MV-4-11 (cell line): ENCODE results near the gene ITM2C.

Source experiments
- DNase-seq: peaks from one replicate; lab custom pipeline; 2025; lab: John Stamatoyannopoulos, UW

ITM2C gene, protein sequence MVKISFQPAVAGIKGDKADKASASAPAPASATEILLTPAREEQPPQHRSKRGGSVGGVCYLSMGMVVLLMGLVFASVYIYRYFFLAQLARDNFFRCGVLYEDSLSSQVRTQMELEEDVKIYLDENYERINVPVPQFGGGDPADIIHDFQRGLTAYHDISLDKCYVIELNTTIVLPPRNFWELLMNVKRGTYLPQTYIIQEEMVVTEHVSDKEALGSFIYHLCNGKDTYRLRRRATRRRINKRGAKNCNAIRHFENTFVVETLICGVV

DNA sequence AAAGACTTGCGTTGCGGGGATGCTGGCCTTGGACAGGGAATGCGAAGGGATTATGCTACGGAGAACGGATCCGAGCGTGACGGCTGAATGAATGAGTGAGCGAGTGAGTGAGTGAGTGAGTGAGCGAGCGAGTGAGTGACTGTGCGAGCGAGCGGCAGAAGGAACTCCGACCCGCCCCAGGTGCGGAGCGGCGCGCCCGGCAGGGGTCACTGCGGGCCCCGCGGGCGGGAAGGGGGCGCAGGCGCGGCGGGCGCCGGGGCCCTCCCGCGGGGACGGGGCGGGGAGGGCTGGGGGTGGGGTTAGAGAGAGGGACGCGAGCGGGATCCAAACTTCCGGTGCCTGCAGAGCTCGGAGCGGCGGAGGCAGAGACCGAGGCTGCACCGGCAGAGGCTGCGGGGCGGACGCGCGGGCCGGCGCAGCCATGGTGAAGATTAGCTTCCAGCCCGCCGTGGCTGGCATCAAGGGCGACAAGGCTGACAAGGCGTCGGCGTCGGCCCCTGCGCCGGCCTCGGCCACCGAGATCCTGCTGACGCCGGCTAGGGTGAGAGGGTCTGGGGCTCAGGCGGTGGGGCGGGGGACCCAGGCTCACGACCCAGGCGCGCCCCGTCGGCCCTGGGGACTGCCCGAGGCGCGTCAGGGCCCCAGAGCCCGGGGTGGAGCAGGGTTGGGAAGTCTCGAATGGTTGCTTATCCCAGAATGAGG, at the start of gene ITM2C:
Gene ITM2C (plus strand): TSS at position 338 of the 702 bp plus-strand sequence. CDS start 84 bp downstream, at position 422.
- DNase-seq = peak; percentile 48

DNA sequence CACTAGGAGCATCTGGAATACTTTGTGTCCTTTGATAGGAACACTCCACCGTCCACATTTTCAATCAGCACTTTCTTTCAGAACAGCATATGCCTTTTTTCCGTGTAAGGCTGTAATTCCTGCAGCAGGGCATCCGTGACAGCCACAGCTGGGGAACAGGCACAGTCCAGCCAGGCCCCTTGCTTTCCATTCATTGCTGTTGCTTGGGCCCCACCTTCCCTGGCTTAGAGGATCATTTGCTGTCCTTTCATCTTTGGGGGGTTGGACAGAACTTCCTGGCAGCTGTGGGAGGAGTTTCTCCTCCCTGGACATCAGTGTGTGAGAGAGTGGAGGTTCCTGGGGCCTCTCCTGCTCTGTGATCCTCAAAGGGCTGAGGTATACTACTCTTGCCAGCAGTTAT, 49.7 kb upstream of the ITM2C start:
- no peak for DNase-seq

DNA sequence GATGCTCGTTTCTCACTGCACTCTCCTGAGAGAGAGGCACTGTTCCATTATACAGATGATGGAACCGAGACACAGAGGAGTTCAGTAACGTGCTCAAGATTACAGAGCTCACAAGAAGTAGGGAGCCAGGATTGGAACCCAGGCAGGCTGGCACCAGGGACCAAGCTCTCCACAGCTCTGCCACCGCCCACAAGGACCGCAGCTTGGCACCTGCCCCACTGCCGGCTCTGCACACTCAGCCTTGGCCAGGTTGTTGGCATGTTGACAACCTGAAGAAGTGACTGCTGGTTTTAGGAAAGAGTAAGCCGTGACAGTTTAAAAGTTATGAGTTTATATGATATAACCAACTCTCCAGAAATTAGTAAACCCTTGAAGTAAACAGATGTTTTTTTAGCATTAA, 48.0 kb upstream of the ITM2C start:
- no peak for DNase-seq

- no peak for DNase-seq
These were observed 45.3 kb upstream of the ITM2C start for GRCh38 chr2:230819433-230819832.

DNA sequence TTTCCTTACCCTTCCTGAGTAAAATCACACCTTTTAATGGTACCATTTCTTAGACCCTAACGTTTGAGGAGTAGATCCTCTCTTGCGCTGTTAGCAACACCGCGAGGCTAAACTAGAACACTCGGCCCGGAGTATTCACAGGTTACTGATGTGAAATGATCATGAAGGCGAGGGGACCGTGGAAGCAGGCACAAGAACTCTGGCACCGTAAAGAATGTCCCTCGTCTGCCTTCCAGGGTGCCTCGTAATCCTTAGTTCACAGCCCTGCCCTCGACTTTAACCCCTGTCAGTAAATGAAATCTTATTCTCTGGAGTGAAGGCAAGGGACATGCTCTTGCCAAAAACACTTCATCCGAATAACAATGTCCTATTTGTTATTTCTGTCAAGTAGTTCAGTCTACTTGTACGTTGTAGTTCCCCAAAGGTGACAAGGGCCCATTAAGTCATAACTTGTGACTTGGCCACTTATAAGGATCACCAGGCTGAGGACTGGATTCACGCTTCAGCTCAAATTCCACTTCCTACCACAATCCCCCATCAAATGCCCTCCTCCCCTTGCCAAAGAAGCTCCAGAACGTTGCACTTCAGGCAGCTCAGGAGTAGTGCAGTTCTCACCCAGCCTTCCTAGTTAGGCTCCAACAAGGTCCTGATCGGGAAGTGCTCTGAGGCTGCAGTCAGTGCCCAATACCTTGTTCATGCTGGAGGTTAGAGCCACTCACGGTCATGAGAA, 43.3 kb upstream of the ITM2C start:
- no peak for DNase-seq

DNA sequence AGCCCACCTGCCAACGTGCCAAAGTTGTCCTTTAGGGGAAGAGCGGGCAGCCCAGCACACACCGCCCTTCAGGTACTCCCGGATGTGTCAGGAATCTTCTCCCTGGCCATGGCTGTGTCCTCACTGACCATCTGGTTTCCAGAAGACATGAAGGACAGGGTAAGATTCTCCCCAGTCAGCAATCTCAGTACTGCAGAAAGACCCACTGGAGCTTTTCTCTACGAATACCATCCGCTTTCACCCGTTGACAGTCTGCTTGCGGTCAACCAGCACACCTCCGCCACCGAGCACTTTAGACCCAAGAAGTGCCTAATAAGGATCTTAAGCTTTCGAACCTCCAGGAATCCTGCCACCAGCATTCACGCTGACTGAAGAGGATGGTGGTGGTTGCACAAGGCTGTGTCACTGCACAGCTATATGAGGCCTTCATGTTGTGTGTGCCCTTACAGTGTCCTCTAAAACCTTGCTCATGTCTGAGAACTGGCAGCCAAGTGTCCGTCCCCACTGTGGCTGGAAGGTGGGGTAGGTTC, 42.7 kb upstream of the ITM2C start:
- no peak for DNase-seq

DNA sequence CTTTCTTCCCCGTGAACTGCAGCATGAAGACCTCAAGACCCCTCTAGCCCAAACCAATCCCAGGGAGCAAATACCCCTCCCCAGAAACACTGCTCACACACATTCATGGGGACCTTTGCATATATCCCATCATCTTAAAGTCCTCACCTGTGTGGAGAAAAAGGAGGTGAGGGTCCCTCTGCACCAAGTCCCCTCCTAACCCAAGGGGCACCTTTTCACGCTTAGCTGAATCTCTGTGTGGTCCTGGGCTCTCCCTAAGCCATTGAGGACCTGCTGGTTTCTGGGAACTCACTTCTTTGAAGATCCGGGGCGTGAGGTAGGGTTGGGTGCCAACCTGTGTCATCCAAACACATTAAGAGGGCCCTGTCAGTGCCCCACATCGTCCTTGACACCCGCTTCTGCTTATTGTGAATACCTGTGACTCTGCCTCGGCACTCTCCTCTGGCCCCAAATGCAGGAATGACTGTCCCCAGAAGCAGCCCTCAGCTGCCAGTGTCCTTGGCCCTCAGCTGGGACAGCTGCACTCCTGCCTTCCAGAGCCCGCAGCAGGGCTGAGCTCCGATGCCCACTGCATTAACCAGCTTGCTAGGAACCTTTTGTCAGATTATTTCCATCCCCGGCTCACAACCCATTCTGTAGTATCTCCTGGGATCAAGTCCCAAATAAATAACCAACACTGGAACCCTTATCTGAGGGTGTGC, 41.3 kb upstream of the ITM2C start:
- no peak for DNase-seq

DNA sequence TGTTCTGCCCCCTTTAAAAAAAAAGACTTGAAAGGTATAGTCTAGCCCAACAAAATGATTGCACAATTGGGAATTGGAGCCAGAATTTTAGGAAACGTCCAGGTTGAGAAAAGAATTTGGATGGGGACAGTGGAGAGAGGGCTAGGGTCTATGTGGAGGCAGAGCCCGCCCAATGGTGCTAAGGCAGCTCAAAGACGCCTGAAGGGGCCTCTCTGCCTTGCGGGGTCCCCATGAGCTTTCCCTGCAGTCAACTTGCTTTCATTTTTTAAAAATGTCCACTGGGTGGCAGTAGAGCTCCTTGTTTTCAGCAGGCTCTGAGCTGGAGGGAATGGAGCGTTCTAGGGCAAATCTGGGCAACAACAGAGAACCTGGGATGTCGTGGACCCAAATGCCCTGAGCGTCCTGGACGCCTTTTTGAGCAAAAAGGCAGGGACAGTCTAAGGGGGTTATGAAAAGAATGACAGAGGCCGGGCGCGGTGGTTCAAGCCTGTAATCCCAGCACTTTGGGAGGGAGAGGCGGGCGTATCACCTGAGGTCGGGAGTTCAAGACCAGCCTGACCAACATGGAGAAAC, 40.2 kb upstream of the ITM2C start:
- DNase-seq = peak; percentile 61

DNA sequence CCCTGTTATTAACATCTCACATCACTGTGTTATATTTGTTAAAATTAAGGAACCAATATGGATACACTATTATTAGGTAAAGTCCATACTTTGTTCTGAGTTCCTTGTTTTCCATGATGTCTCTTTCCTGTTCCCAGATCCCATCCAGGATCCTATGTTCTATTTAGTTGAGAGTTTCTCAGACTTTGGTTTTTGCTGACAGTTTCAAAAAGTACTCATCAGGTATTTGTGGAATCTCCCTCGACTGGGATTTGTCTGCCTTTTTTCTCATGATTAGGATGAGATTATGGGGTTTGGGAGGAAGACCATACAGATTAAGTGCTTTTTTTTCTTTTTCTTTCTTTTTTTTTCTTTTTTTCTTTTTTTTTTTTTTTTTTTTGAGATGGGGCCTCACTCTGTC, 39.4 kb upstream of the ITM2C start:
- no peak for DNase-seq

- no peak for DNase-seq
These were observed 36.9 kb upstream of the ITM2C start for GRCh38 chr2:230827774-230828271.

DNA sequence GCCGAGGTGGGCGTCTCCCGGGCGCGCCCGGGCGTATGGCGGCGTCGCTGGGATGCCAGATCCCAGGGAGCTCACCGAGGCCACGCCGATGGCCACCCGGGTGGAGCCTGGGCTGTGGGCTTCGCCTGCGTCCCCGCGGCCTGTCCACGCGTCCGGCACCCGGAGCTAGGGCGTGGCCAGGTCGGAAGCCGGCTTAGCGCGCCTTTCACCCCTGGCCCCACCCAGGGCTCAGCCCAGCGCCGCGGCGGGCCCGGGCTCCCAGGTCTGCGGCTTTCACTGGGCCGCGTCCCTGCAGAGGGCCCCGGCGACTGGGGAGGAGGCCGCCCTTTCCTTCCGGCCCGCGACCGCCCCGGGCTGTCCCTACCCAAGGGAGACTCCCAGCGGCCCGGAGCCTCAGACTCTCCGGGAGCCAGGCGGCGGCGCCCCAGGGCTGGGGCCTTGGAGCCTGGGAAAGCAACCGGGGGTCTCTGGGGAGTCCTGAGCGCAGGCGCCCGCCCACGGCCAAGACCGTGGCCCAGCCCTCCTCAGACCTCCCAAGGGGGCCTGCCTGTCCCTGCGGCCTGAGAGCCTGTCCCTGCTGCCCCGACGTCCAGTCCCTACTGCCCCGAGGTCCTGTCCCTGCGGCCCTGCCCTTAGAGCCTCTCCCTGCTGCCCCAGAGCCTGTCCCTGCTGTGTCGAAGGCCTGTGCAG, 36.3 kb upstream of the ITM2C start:
- DNase-seq = no peak

- no peak for DNase-seq
These were observed 35.4 kb upstream of the ITM2C start for GRCh38 chr2:230829293-230829692.

GRCh38 chr2:230829959-230830358, 34.8 kb upstream of the ITM2C start:
- DNase-seq = no peak

GRCh38 chr2:230830428-230830827, 34.3 kb upstream of the ITM2C start:
- DNase-seq = no peak

- peak; percentile 44 for DNase-seq
These were observed 24.4 kb upstream of the ITM2C start for GRCh38 chr2:230840301-230840700.

DNA sequence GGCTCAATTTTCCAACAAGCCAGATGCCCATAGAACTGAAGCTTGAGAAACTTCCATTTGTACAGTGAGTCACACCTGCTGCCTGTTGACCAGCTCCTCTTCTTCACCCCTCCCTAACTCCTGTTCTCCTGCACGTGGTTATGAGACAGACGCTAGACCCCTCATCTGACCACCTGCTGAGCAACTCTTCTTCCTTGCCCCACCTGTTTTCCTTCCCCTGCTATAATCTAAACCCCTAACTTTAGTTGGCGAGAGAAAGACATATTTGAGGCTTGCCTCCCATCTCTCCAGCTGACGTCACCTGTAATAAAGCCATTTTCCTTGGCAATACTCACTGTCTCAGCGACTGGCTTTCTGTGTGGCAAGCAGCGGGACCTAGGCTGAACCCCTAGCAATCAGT, 22.3 kb upstream of the ITM2C start:
- no peak for DNase-seq

GRCh38 chr2:230843132-230843531, 21.6 kb upstream of the ITM2C start:
- no peak for DNase-seq

DNA sequence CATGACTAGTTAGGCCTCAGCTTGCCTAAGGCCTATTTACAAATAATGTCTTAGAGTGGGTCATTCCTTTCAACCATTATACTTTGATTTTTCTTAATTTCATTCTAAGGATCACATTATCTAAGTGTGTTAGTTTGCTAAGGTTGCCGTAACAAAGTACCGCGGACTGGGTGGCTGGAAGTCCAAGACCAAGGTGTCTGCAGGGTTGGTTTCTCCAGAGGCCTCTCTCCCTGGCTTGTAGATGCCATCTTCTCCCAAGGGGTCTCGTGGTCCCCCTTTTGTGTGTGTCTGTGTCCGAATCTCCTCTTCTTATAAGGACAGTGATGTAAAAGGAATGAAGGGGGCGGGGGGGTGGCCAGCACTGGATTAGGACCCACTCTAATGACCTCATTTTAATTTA, 18.4 kb upstream of the ITM2C start:
- DNase-seq = no peak

DNA sequence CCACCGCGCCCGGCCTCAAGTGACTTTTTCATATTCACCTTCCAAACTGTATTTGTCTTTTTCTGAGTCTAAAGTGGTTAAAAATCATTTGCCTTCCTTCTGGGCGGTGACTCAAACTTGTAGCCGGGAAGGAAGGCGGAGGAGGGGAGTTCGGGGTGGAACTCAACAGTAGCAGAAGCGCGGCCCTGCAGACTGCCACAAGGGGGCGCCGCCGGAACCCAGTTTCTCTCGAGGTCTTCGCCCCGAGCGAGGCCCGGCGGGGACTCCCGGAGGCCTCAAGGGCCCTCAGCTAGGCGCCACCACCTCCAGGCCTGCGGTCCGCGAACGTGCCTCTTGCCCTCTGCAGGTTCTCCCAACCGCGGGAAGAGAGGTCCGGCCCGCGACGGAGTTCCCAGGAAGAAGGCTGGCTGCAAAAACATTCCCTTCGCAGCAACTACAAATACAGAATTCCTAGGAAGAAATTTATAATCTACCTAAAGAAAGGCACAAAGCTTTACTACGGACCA, 16.8 kb upstream of the ITM2C start:
- peak; percentile 80 for DNase-seq

DNA sequence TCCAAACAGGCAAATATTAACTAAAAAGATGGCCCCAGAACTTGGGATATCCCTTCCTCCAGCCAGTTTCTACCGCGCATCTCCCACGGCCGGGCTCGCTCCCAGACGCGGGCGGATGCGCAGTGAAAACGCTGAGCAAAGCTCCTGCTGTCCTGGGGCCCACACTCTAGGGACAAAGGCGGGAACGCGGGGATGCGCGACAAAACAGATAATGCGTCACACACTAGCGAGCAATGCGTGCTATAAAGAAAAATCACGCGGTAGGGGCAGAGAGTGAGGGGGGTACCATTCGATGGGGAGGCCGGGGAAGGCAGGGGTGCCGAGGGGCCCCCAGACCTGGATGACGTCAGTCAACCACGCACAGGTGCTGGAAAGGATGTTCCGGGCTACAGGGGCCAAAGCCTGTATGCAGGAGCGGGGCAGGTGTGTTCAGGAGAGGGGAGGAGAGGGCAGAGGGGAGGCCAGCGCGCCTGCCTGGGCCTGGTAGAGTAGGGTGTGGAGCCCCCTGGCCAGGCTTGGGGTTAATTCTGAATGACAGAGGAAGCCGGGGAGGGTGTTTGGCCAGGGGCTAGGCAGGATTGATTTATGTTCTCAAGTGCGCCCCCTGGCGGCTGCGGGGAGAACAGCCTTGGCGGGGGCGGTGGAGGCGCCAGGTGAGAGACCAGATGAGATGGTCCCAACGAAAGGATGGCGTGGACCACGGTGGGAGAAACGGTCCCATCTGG, 14.9 kb upstream of the ITM2C start:
- DNase-seq = no peak
